Globus pallidus (tissue), 1 donor: Measurements from ENCODE around the gene RFC3.
"Not testable (repeated sequence)": the region's sequence is repeated elsewhere in the genome, so short reads cannot be mapped to it uniquely, and the experiment has no call there.

Experiments used
- DNase-seq: peaks from one replicate; pipeline ENCODE4 v3.0.0-alpha.2; 2015; ENCODE audit warnings: low spot score

Gene RFC3

GRCh38 chr13:33817901-33818706 lies at the start of gene RFC3:
TSS of gene RFC3 (plus strand) at chr13:33818149. CDS start at chr13:33818179, 30 bp downstream.
- peak; percentile 89 for DNase-seq

GRCh38 chr13:33771296-33771695 lies 46.7 kb upstream of the RFC3 start:
- DNase-seq, result no peak

GRCh38 chr13:33773790-33774462 lies 44.0 kb upstream of the RFC3 start:
- no peak for DNase-seq

- no peak for DNase-seq
Observed at GRCh38 chr13:33775339-33776108, 42.4 kb upstream of the RFC3 start.

GRCh38 chr13:33776239-33776881 lies 41.6 kb upstream of the RFC3 start:
- no peak for DNase-seq

GRCh38 chr13:33782631-33783030 lies 35.3 kb upstream of the RFC3 start:
- no peak for DNase-seq

GRCh38 chr13:33783212-33783611 lies 34.7 kb upstream of the RFC3 start:
- DNase-seq, result not testable (repeated sequence)

- no peak for DNase-seq
Observed at GRCh38 chr13:33784738-33785137, 33.2 kb upstream of the RFC3 start.

- DNase-seq, result no peak
Observed at GRCh38 chr13:33785384-33785783, 32.6 kb upstream of the RFC3 start.

- no peak for DNase-seq
Observed at GRCh38 chr13:33787051-33787591, 30.8 kb upstream of the RFC3 start.

GRCh38 chr13:33789066-33789606 lies 28.8 kb upstream of the RFC3 start:
- DNase-seq, result no peak

GRCh38 chr13:33789739-33790138 lies 28.2 kb upstream of the RFC3 start:
- no peak for DNase-seq

- DNase-seq, result no peak
Observed at GRCh38 chr13:33793726-33794125, 24.2 kb upstream of the RFC3 start.

- DNase-seq, result no peak
Observed at GRCh38 chr13:33794576-33794975, 23.4 kb upstream of the RFC3 start.

GRCh38 chr13:33796095-33796494 lies 21.9 kb upstream of the RFC3 start:
- DNase-seq, result no peak

- no peak for DNase-seq
Observed at GRCh38 chr13:33797622-33798021, 20.3 kb upstream of the RFC3 start.

- DNase-seq, result no peak
Observed at GRCh38 chr13:33798023-33798422, 19.9 kb upstream of the RFC3 start.

- no peak for DNase-seq
Observed at GRCh38 chr13:33799950-33800592, 17.9 kb upstream of the RFC3 start.

- no peak for DNase-seq
Observed at GRCh38 chr13:33800646-33801186, 17.2 kb upstream of the RFC3 start.

- DNase-seq, result no peak
Observed at GRCh38 chr13:33806470-33807248, 11.3 kb upstream of the RFC3 start.
